HepG2 (cell line): Measurements from ENCODE around the gene NDUFA8. TPM values are rescaled to one million over a fixed set of nuclear protein-coding genes. Genes with fewer than 3 reads are reported as not detected.

Experiments used
- ATAC-seq: fragments of 200-7000 bp; cut with Tn5 transposase; 3 replicates; pipeline ENCODE4 v1.9.1; 2020; ENCODE audit warnings: mild to moderate bottlenecking, moderate library complexity
- BruUV-seq: library from RNA; stranded (reverse); fragments of 400-500 nt; replicated peaks from 2 replicates; lab custom pipeline; 2021; lab: Mats Ljungman, UMichigan
- CTCF ChIA-PET: fragments of 300-600 bp; formaldehyde crosslinking; extraction: SDS; loops from one replicate; lab custom pipeline; 2021; ENCODE audit warnings: low total read pairs, inconsistent platforms, low intra/inter-chr PET ratio; lab: Yijun Ruan, JAX
- POLR2A ChIA-PET: fragments of 350-600 bp; sonication (Branson Sonifier 250); formaldehyde crosslinking; loops from one replicate; lab custom pipeline; 2020; ENCODE audit warnings: antibody characterized with exemption, inconsistent platforms; lab: Yijun Ruan, JAX
- DNase-seq: peaks from one replicate; pipeline ENCODE4 v3.0.0-alpha.2; 2015; ENCODE audit warnings: low spot score
- FAIRE-seq: peaks from 3 replicates; lab custom pipeline; 2011; peaks lifted over from hg19 to GRCh38; lab: Jason Lieb, UNC
- H2AFZ ChIP-seq: one replicate; pipeline ENCODE4 v1.6.1; 2011; ENCODE audit warnings: low read length, inconsistent platforms
- H3K27ac ChIP-seq: fragments of 300-600 bp; 3 replicates; pipeline ENCODE4 v1.8.0; 2011; ENCODE audit warnings: mixed run types, mild to moderate bottlenecking, mixed read lengths, low read length, inconsistent platforms; ENCODE audit not compliant: insufficient read depth; ENCODE audit errors: extremely low read length
- H3K27me3 ChIP-seq, 2 experiments: fragments of 200-600 bp in 1 of 2; 2 replicates in 1 of 2; 3 replicates in 1 of 2; pipeline versions ENCODE4 v1.6.0 to v1.8.0; 2011; ENCODE audit warnings: low read length in 2 of 2, mild to moderate bottlenecking in 2 of 2, moderate library complexity in 2 of 2, inconsistent platforms in 1 of 2; ENCODE audit not compliant: insufficient read depth in 2 of 2, control insufficient read depth in 1 of 2
- H3K36me3 ChIP-seq, 2 experiments: fragments of 200-600 bp in 1 of 2; replicated peaks in 1 of 2; 2 replicates in 1 of 2; 3 replicates in 1 of 2; pipeline versions ENCODE4 v1.5.1 to v1.8.0; 2011; ENCODE audit warnings: low read length in 2 of 2, inconsistent platforms in 1 of 2; ENCODE audit not compliant: insufficient read depth in 2 of 2, control insufficient read depth in 1 of 2
- H3K4me1 ChIP-seq: 2 replicates; pipeline ENCODE4 v1.5.1; 2012; ENCODE audit warnings: low read length, inconsistent platforms; ENCODE audit not compliant: insufficient read depth
- H3K4me2 ChIP-seq: 2 replicates; pipeline ENCODE4 v1.6.0; 2011; ENCODE audit warnings: low read depth, low read length, inconsistent platforms
- H3K4me3 ChIP-seq, 3 experiments: fragments of 200-600 bp in 1 of 3; sonication (generic), shearing (Covaris generic) in 1 of 3; replicated peaks in 1 of 3; 2 replicates each; pipeline ENCODE4 v1.5.1; 2011 to 2016; ENCODE audit warnings: low read length in 3 of 3, inconsistent platforms in 2 of 3, low read depth in 2 of 3, mild to moderate bottlenecking in 2 of 3, control low read depth in 1 of 3, mixed read lengths in 1 of 3; ENCODE audit not compliant: insufficient read depth in 1 of 3
- H3K79me2 ChIP-seq: one replicate; pipeline ENCODE4 v1.6.1; 2011; ENCODE audit warnings: low read length, inconsistent platforms; ENCODE audit not compliant: insufficient read depth
- H3K9ac ChIP-seq: 2 replicates; pipeline ENCODE4 v1.6.0; 2011; ENCODE audit warnings: mild to moderate bottlenecking, low read depth, low read length, inconsistent platforms; ENCODE audit not compliant: insufficient read depth
- H3K9me3 ChIP-seq: 2 replicates; pipeline ENCODE4 v1.5.1; 2012; ENCODE audit warnings: mild to moderate bottlenecking, low read length
- H4K20me1 ChIP-seq: 2 replicates; pipeline ENCODE4 v1.6.0; 2011; ENCODE audit warnings: inconsistent platforms, mild to moderate bottlenecking, low read length, moderate library complexity; ENCODE audit not compliant: insufficient read depth
- ESRRA ChIP-seq: sonication (generic); formaldehyde crosslinking; IDR thresholded peaks from 2 replicates; pipeline ENCODE4 v1.5.1; 2020; ENCODE audit warnings: mild to moderate bottlenecking, low read depth, missing genetic modification reagents
- GATAD1 ChIP-seq: IDR thresholded peaks from 2 replicates; pipeline ENCODE4 v1.6.1; 2016; ENCODE audit warnings: missing genetic modification reagents, missing compliant biosample characterization
- IKZF4 ChIP-seq: sonication (generic); formaldehyde crosslinking; IDR thresholded peaks from 2 replicates; pipeline ENCODE4 v1.5.1; 2020; ENCODE audit warnings: borderline replicate concordance, mild to moderate bottlenecking, low read depth, missing genetic modification reagents; ENCODE audit errors: not compliant biosample characterization
- JUN ChIP-seq: sonication (generic); formaldehyde crosslinking; IDR thresholded peaks from 2 replicates; pipeline ENCODE4 v1.4.0; 2020; ENCODE audit warnings: mild to moderate bottlenecking, missing genetic modification reagents
- MEIS1 ChIP-seq: sonication (generic); formaldehyde crosslinking; IDR thresholded peaks from 2 replicates; pipeline ENCODE4 v1.9.0; 2021; ENCODE audit warnings: mild to moderate bottlenecking, missing genetic modification reagents, moderate library complexity, borderline replicate concordance
- SSRP1 ChIP-seq: IDR thresholded peaks from 2 replicates; pipeline ENCODE4 v1.6.1; 2016; ENCODE audit warnings: control low read depth
- TP53 ChIP-seq: sonication (generic); formaldehyde crosslinking; conservative IDR thresholded peaks from 2 replicates; pipeline ENCODE4 v1.4.0; 2020; ENCODE audit warnings: missing genetic modification reagents
- ZNF3 ChIP-seq: IDR thresholded peaks from 2 replicates; pipeline ENCODE4 v1.7.0; 2017; ENCODE audit warnings: inconsistent platforms
- ZSCAN21 ChIP-seq: sonication (generic); formaldehyde crosslinking; IDR thresholded peaks from 2 replicates; pipeline ENCODE4 v1.8.0; 2022; ENCODE audit warnings: mild to moderate bottlenecking, missing genetic modification reagents, moderate library complexity, borderline replicate concordance
- in situ Hi-C: cut with HindIII; loops from 2 replicates; pipeline ENCODE4 v1.10.0; 2017; ENCODE audit warnings: low pct_unique_long_range_greater_than_20kb; ENCODE audit not compliant: extremely low pct_ligation_motif_present
- intact Hi-C: fragments of 100-400 bp; cut with micrococcal nuclease; formaldehyde crosslinking; loops from one replicate; pipeline ENCODE4 v1.10.0; 2022; ENCODE audit not compliant: unreplicated experiment
- polyA plus RNA-seq, 8 experiments: library from polyadenylated mRNA; depleted of rRNA in 3 of 8; stranded (reverse) in 7 of 8; unstranded in 1 of 8; fragments of >200 nt; fragmentation: Illumina TruSeq in 4 of 8; extraction: Trizol in 4 of 8; gene quantifications; 2 replicates each; pipeline versions ENCODE4 v1.2.1 to v1.2.3, GENCODE V29; 2011 to 2016; ENCODE audit warnings: low read depth in 4 of 8, missing spikeins in 1 of 8, mixed read lengths in 1 of 8; ENCODE audit not compliant: insufficient read depth in 1 of 8
- total RNA-seq, 5 experiments: library from RNA; depleted of rRNA; stranded (reverse); fragments of >200 nt; fragmentation: Illumina TruSeq; extraction: Trizol; gene quantifications; 2 replicates each; pipeline ENCODE4 v1.2.3, GENCODE V29; 2016; ENCODE audit warnings: low read depth in 1 of 5
- TF ChIP-seq, protein P1 (sequence below): IDR thresholded peaks from 2 replicates; pipeline ENCODE4 v1.6.1; 2016; ENCODE audit warnings: mild to moderate bottlenecking, missing biosample characterization, missing genetic modification reagents
- TF ChIP-seq, protein P2 (sequence below): sonication (generic); formaldehyde crosslinking; IDR thresholded peaks from 2 replicates; pipeline ENCODE4 v1.5.0; 2020; ENCODE audit warnings: missing genetic modification reagents
- TF ChIP-seq, protein P3 (sequence below): sonication (generic); formaldehyde crosslinking; IDR thresholded peaks from 2 replicates; pipeline ENCODE4 v1.5.1; 2020; ENCODE audit warnings: missing genetic modification reagents, mild to moderate bottlenecking, borderline replicate concordance

The NDUFA8 gene
- total and polyA plus RNA-seq, 2 of the 13 experiments (the other 11 are each of a cell fraction or from before 2014, with no cell fraction given): 68.6 to 71.7 TPM

DNA sequence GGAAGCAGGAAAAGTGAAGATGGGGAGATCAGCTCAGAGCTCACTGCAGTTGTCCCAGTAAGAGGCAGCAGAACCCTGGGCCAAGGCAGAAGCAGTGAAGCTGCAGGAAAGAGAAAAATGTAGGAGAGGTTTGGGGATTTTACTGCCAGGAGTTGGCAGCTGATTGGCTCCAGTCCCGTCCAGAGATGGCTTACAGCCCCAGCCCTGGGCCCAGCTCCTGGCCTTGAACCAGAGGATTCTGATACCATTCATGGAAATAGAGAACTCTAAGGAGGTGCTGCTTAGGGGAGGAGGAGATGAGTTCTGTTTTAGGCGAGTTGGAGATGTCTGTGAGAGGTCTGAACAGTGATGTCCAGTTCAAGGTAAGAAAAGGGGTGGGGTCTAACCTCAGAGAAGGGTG is 4.7 kb upstream of the NDUFA8 start (continued):
- TF ChIP-seq, protein P1, sequence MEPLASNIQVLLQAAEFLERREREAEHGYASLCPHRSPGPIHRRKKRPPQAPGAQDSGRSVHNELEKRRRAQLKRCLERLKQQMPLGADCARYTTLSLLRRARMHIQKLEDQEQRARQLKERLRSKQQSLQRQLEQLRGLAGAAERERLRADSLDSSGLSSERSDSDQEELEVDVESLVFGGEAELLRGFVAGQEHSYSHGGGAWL (CRISPR knock-in tag): no peak
- TF ChIP-seq ZNF3 (CRISPR knock-in tag) (no peak), GATAD1 (CRISPR knock-in tag) (no peak), ESRRA (CRISPR knock-in tag) (no peak), MEIS1 (CRISPR knock-in tag) (no peak), IKZF4 (CRISPR knock-in tag) (no peak), ZSCAN21 (CRISPR knock-in tag) (no peak)
- TF ChIP-seq, protein P2, sequence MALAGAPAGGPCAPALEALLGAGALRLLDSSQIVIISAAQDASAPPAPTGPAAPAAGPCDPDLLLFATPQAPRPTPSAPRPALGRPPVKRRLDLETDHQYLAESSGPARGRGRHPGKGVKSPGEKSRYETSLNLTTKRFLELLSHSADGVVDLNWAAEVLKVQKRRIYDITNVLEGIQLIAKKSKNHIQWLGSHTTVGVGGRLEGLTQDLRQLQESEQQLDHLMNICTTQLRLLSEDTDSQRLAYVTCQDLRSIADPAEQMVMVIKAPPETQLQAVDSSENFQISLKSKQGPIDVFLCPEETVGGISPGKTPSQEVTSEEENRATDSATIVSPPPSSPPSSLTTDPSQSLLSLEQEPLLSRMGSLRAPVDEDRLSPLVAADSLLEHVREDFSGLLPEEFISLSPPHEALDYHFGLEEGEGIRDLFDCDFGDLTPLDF (CRISPR knock-in tag): no peak
- TF ChIP-seq, all 625 proteins: peak for 0

DNA sequence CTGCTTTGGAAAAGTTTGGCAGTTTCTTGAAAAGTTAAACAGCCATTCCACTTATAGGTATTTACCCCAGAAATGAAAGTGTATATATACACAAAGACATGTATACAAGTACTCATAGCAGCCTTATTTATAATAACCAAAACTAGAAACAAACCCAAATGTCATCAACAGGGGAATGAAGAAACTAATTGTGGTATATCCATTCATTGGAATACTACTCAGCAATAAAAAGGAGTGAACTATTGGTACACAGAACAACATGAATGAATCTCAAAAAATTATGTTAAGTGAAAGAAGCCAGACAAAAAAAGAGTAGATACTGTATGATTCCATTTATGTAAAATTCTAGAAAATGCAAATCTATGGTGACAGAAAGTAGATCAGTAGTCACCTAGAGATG is 2.8 kb upstream of the NDUFA8 start:
- Histone ChIP-seq H3K4me2 (no peak overlapping the region), H3K79me2 (peaks cover 16% of the 10 kb centered on the region), H3K36me3 (no peaks in the 10 kb centered on the region), H3K9ac (no peak overlapping the region), H2AFZ (no peak overlapping the region), H3K27me3 (peaks cover 1 to 5% of the 10 kb centered on the region in 2 experiments; a peak in 1 of 5 replicates)
- in situ Hi-C loops: no loop called here
- DNase-seq: no peak
- TF ChIP-seq, protein P3, sequence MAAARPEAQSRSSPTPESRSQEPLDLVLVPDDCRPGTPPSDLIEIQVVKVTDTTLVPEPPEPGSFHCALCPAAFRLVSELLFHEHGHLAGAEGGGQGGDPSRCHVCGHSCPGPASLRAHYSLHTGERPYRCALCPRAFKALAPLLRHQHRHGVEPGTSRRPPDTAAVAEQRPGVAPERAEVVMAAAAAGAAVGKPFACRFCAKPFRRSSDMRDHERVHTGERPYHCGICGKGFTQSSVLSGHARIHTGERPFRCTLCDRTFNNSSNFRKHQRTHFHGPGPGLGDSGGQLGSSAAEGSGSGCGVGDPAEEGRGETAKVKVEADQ (CRISPR knock-in tag): no peak
- TF ChIP-seq JUN (CRISPR knock-in tag) (no peak), SSRP1 (CRISPR knock-in tag) (no peak), TP53 (no peak)
- TF ChIP-seq, all 625 proteins: peak for 0
- ATAC-seq (no peak), FAIRE-seq (no peak)
- Histone ChIP-seq H3K4me1 (peaks cover 20% of the 10 kb centered on the region), H3K27ac (no peak overlapping the region), H3K4me3 (no peak overlapping the region), H4K20me1 (no peaks in the 10 kb centered on the region), H3K9me3 (no peaks in the 10 kb centered on the region)
- ChIA-PET POLR2A (no interaction called here), CTCF (no interaction called here)
- BruUV-seq: no TSS peak
- intact Hi-C loops: no loop called here
